Neural crest cell (in vitro differentiated cells): ENCODE data around the gene OR2F2. TPM values are rescaled to one million over a fixed set of nuclear protein-coding genes. Genes with fewer than 3 reads are reported as not detected.

Experiments
- DNase-seq: peaks from one replicate; pipeline ENCODE4 v3.0.0; 2021; ENCODE audit warnings: low read depth, mixed read lengths, low spot score
- H3K27ac Mint-ChIP-seq: one replicate; pipeline ENCODE4 v1.8.0; 2021; ENCODE audit warnings: mild to moderate bottlenecking, mixed read lengths; ENCODE audit not compliant: unreplicated experiment
- H3K27me3 Mint-ChIP-seq: 2 replicates; pipeline ENCODE4 v1.8.0; 2021; ENCODE audit warnings: low read depth, mild to moderate bottlenecking, mixed read lengths
- H3K36me3 Mint-ChIP-seq: 2 replicates; pipeline ENCODE4 v1.8.0; 2021; ENCODE audit warnings: low read depth, mild to moderate bottlenecking, mixed read lengths
- H3K4me1 Mint-ChIP-seq: 2 replicates; pipeline ENCODE4 v1.8.0; 2021; ENCODE audit warnings: mixed read lengths
- H3K4me3 Mint-ChIP-seq: one replicate; pipeline ENCODE4 v1.8.0; 2021; ENCODE audit warnings: mild to moderate bottlenecking, mixed read lengths
- H3K9me3 Mint-ChIP-seq: 2 replicates; pipeline ENCODE4 v1.8.0; 2021; ENCODE audit warnings: mixed read lengths
- total RNA-seq: library from RNA; stranded (reverse); gene quantifications from 2 replicates; pipeline ENCODE4 v1.2.1, GENCODE V29; 2021
- TF ChIP-seq, protein P1 (sequence below): fragments of 200-600 bp; sonication (generic); conservative IDR thresholded peaks from 2 replicates; pipeline ENCODE4 v1.5.0; 2021; ENCODE audit warnings: antibody characterized with exemption, mild to moderate bottlenecking

The OR2F2 gene
- total RNA-seq, 1 donor from 2014 or later: not detected

DNA sequence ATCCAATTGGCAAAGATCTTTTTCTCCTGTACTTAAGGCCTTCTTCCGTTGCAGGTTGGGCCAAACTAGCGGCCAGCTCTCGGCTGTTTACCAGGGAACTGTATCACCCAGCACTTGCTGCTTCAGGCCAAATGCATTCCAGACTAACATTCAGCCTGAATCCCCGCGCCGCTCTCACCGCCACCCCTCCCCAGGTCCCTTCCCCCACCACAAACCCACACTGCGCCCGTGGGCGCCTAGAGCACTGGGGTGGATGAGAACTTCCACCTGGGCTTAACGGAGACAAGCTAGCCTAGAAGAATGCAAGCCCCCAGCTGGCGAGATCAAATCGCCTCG lies 33.7 kb upstream of the OR2F2 start:
- H3K27ac Mint-ChIP-seq: peak overlapping the region; percentile 96
- H3K27me3 Mint-ChIP-seq: no peaks in the 10 kb centered on the region
- TF ChIP-seq, protein P1, sequence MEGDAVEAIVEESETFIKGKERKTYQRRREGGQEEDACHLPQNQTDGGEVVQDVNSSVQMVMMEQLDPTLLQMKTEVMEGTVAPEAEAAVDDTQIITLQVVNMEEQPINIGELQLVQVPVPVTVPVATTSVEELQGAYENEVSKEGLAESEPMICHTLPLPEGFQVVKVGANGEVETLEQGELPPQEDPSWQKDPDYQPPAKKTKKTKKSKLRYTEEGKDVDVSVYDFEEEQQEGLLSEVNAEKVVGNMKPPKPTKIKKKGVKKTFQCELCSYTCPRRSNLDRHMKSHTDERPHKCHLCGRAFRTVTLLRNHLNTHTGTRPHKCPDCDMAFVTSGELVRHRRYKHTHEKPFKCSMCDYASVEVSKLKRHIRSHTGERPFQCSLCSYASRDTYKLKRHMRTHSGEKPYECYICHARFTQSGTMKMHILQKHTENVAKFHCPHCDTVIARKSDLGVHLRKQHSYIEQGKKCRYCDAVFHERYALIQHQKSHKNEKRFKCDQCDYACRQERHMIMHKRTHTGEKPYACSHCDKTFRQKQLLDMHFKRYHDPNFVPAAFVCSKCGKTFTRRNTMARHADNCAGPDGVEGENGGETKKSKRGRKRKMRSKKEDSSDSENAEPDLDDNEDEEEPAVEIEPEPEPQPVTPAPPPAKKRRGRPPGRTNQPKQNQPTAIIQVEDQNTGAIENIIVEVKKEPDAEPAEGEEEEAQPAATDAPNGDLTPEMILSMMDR: no peak
- H3K4me1 Mint-ChIP-seq: peaks cover 40% of the 10 kb centered on the region
- H3K36me3 Mint-ChIP-seq: no peaks in the 10 kb centered on the region
- H3K4me3 Mint-ChIP-seq: peak overlapping the region; percentile 97
- DNase-seq: peak; percentile 41
- no peaks in the 10 kb centered on the region for H3K9me3 Mint-ChIP-seq

DNA sequence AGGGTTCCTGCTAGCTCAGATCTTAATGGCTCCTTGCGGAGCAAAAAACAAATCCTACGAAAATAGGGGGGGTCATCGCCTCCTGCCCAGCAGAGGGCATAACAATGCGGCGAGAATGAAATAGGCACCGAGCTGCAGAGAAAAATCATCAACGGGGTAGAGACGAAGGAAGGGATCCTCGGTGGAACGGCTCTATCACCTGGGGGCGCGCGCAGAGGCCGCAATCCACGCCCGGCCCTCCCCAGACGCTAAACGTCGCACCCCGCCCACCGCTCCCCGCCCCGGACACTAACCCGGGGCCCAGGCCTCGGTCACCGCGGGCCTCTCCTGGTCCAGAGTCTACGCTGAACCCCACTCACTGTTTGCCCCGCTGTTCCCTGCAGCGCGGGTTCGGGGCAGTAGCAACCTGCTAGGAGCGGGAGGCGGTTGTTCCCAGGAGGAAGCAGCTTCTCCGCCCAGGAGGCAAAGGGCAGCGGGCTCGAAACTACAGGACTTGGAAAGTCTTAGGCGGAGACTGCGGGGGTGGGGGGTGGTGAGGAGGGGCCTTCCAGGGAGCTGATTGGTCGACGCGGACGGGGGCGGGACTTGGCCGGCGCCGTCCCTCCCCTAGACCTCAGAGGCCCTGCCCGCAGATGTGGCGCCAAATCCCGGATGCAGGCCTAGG lies 33.2 kb upstream of the OR2F2 start, which contains the start of gene TCAF1:
Gene TCAF1 (minus strand): TSS at position 509 of the 664 bp plus-strand sequence. CDS start 25,568 bp downstream, outside the sequence.
- no peaks in the 10 kb centered on the region for H3K36me3 Mint-ChIP-seq
- peaks cover 40% of the 10 kb centered on the region for H3K4me1 Mint-ChIP-seq
- no peaks in the 10 kb centered on the region for H3K27me3 Mint-ChIP-seq
- TF ChIP-seq, protein P1: peak; percentile 54
- DNase-seq: peak; percentile 85
- peak within 1 kb of the TSS; percentile 97 for H3K27ac Mint-ChIP-seq
- H3K9me3 Mint-ChIP-seq: no peaks in the 10 kb centered on the region
- peak within 1 kb of the TSS; percentile 97 for H3K4me3 Mint-ChIP-seq

DNA sequence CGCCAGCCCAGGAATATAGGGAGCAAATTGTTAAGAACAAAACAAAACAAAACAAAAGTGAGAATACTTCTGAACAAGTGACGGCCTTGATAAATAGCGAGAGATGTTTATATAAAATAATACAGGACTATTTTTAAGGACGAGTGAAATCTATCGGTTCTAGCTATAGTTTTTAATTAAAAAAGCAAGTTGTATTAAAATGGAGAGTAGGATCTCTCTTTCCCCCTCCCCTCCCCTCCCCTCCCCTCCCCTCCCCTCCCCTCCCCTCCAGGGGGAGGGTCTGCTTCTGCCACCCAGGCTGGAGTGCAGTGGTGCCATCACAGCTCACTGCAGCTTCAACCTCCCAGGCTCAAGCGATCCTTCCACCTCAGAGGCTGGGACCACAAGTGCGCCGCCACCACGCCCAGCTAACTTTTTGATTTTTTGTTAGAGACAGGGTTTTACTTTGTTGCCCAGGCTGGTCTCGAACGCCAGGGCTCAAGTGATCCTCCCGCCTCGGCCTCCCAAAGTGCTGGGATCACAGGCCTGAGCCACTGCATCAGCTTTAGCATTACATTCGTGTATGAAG lies 32.6 kb upstream of the OR2F2 start:
- Mint-ChIP-seq H3K27me3 (no peaks in the 10 kb centered on the region), H3K4me3 (peak overlapping the region; percentile 97), H3K4me1 (peaks cover 40% of the 10 kb centered on the region), H3K9me3 (no peaks in the 10 kb centered on the region), H3K36me3 (no peaks in the 10 kb centered on the region), H3K27ac (peak overlapping the region; percentile 97)
- TF ChIP-seq, protein P1: no peak
- no peak for DNase-seq

DNA sequence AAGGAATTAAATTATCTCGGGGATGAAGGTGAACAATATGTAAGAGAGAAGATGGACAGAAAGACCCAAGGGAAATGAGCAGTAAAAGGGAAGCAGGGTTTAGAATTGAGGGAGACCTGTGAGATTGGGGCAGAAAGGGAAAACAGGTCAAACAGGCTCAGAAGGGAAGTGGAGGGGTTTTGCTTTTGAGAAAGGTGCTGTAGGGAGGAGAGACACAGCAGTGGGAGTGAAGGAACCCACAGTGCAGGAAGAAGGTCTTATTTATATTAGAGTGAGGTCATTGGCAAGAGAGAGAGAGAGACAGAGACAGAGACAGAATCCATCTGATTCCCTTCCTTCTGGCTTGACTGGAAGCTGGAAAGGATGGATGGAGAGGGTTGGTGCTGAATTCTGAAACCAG lies 29.5 kb upstream of the OR2F2 start:
- TF ChIP-seq, protein P1: no peak
- Mint-ChIP-seq H3K4me3 (no peak overlapping the region), H3K9me3 (no peaks in the 10 kb centered on the region), H3K27ac (no peak overlapping the region), H3K4me1 (peaks cover 19% of the 10 kb centered on the region), H3K36me3 (no peaks in the 10 kb centered on the region), H3K27me3 (no peaks in the 10 kb centered on the region)
- DNase-seq: no peak

DNA sequence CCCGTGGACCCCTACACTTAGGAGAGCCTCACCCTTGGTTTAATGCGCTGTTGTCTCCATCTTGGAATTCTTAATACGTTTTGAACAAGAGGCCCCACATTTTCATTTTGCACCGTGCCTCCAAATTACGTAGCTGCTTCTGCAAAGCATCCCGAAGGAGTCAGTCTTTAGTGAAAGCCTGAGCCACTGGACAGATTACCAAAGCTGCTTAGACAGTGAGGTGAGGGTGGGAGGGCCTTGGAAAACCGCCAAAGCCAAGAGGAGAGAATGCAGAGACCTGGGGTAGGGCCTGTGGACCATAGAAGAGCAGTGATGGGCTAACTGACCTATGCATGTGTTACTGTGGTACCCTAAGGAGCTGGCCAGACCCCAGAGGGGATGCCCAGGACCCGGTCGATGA lies 28.9 kb upstream of the OR2F2 start:
- DNase-seq: no peak
- no peak overlapping the region for H3K4me3 Mint-ChIP-seq
- no peaks in the 10 kb centered on the region for H3K36me3 Mint-ChIP-seq
- H3K27ac Mint-ChIP-seq: no peak overlapping the region
- H3K27me3 Mint-ChIP-seq: no peaks in the 10 kb centered on the region
- TF ChIP-seq, protein P1: no peak
- H3K9me3 Mint-ChIP-seq: no peaks in the 10 kb centered on the region
- H3K4me1 Mint-ChIP-seq: peaks cover 13% of the 10 kb centered on the region
